Neural cell (in vitro differentiated cells): ENCODE data around the gene NRXN2. TPM values are rescaled to one million over a fixed set of nuclear protein-coding genes. Genes with fewer than 3 reads are reported as not detected.

Experiments used
- H2AFZ ChIP-seq: fragments of 200-600, 300-800 bp; sonication (generic), shearing (Covaris generic); 2 replicates; pipeline ENCODE4 v1.6.0; 2014; ENCODE audit warnings: low read depth, mild to moderate bottlenecking, antibody characterized with exemption, low read length, moderate library complexity
- H3F3A ChIP-seq: fragments of 200-600 bp; shearing (Covaris generic); 2 replicates; pipeline ENCODE4 v1.6.1; 2016; ENCODE audit warnings: mild to moderate bottlenecking, moderate library complexity, mixed read lengths, antibody characterized with exemption, low read length; ENCODE audit not compliant: insufficient read depth, poor library complexity, severe bottlenecking
- H3K27ac ChIP-seq: fragments of 200-600, 300-800 bp; sonication (generic), shearing (Covaris generic); 2 replicates; pipeline ENCODE4 v1.5.1; 2014; ENCODE audit warnings: mild to moderate bottlenecking, low read length, moderate library complexity
- H3K27me3 ChIP-seq: fragments of 300-800, 200-600 bp; sonication (generic), shearing (Covaris generic); 2 replicates; pipeline ENCODE4 v1.6.0; 2014; ENCODE audit warnings: mild to moderate bottlenecking, low read depth, low read length, moderate library complexity; ENCODE audit not compliant: insufficient read depth
- H3K36me3 ChIP-seq: fragments of 300-800, 200-600 bp; sonication (generic), shearing (Covaris generic); 2 replicates; pipeline ENCODE4 v1.5.1; 2014; ENCODE audit warnings: mild to moderate bottlenecking, antibody characterized with exemption, low read length, moderate library complexity; ENCODE audit not compliant: insufficient read depth
- H3K4me2 ChIP-seq: fragments of 300-800, 200-600 bp; sonication (generic), shearing (Covaris generic); 2 replicates; pipeline ENCODE4 v1.6.0; 2014; ENCODE audit warnings: mild to moderate bottlenecking, low read length
- H3K4me3 ChIP-seq: fragments of 300-800, 200-600 bp; sonication (generic), shearing (Covaris generic); 2 replicates; pipeline ENCODE4 v1.5.1; 2014; ENCODE audit warnings: mild to moderate bottlenecking, low read length, moderate library complexity
- H3K79me2 ChIP-seq: fragments of 200-600 bp; shearing (Covaris generic); replicated peaks from 2 replicates; pipeline ENCODE4 v1.6.0; 2014; ENCODE audit warnings: mild to moderate bottlenecking, low read length, moderate library complexity; ENCODE audit not compliant: insufficient read depth
- H3K9ac ChIP-seq: fragments of 300-800, 200-600 bp; sonication (generic), shearing (Covaris generic); 2 replicates; pipeline ENCODE4 v1.6.1; 2016; ENCODE audit warnings: mild to moderate bottlenecking, low read length, mixed read lengths
- H3K9me2 ChIP-seq: fragments of 200-600 bp; shearing (Covaris generic); 2 replicates; pipeline ENCODE4 v1.6.1; 2016; ENCODE audit warnings: mild to moderate bottlenecking, low read length, mixed read lengths; ENCODE audit not compliant: insufficient read depth
- H3K9me3 ChIP-seq: fragments of 200-600, 300-800 bp; sonication (generic), shearing (Covaris generic); 2 replicates; pipeline ENCODE4 v1.6.1; 2016; ENCODE audit warnings: mild to moderate bottlenecking, mixed run types, low read length, moderate library complexity, mixed read lengths
- H4K20me1 ChIP-seq: fragments of 200-600 bp; shearing (Covaris generic); 2 replicates; pipeline ENCODE4 v1.6.1; 2016; ENCODE audit warnings: mild to moderate bottlenecking, mixed run types; ENCODE audit not compliant: insufficient read depth
- EP300 ChIP-seq: fragments of 450-650 bp; conservative IDR thresholded peaks from 2 replicates; pipeline ENCODE4 v1.6.1; 2014; ENCODE audit warnings: antibody characterized with exemption, mild to moderate bottlenecking, moderate library complexity; ENCODE audit not compliant: poor library complexity, severe bottlenecking
- EZH2 ChIP-seq: fragments of 200-600, 300-800 bp; shearing (Covaris generic), sonication (generic); IDR thresholded peaks from 2 replicates; pipeline ENCODE4 v1.6.1; 2014; ENCODE audit warnings: antibody characterized with exemption, low read length, borderline replicate concordance, mild to moderate bottlenecking; ENCODE audit not compliant: insufficient read depth, poor library complexity, severe bottlenecking
- MXI1 ChIP-seq: fragments of 450-650 bp; conservative IDR thresholded peaks from 2 replicates; pipeline ENCODE4 v1.6.1; 2014; ENCODE audit warnings: antibody characterized with exemption, mild to moderate bottlenecking; ENCODE audit not compliant: poor library complexity, severe bottlenecking
- POLR2AphosphoS5 ChIP-seq: IDR thresholded peaks from 2 replicates; pipeline ENCODE4 v1.6.1; 2012
- RAD21 ChIP-seq: fragments of 450-650 bp; conservative IDR thresholded peaks from 2 replicates; pipeline ENCODE4 v1.6.1; 2014; ENCODE audit warnings: antibody characterized with exemption, mild to moderate bottlenecking, moderate library complexity
- SMC3 ChIP-seq: fragments of 450-650 bp; conservative IDR thresholded peaks from 2 replicates; pipeline ENCODE4 v1.6.1; 2014; ENCODE audit warnings: antibody characterized with exemption, mild to moderate bottlenecking, moderate library complexity; ENCODE audit not compliant: poor library complexity
- TAF1 ChIP-seq: IDR thresholded peaks from 2 replicates; pipeline ENCODE4 v1.6.1; 2012; ENCODE audit warnings: low read depth
- polyA plus RNA-seq: library from polyadenylated mRNA; depleted of rRNA; stranded (reverse); fragments of >200 nt; gene quantifications from 2 replicates; pipeline ENCODE4 v1.2.3, GENCODE V29; 2014
- TF ChIP-seq, protein P1 (sequence below): fragments of 450-650 bp; IDR thresholded peaks from 2 replicates; pipeline ENCODE4 v1.5.1; 2014; ENCODE audit warnings: antibody characterized with exemption, mild to moderate bottlenecking, moderate library complexity; ENCODE audit not compliant: poor library complexity, severe bottlenecking
- TF ChIP-seq, protein P2 (sequence below): IDR thresholded peaks from 2 replicates; pipeline ENCODE4 v1.6.1; 2012; ENCODE audit warnings: borderline replicate concordance

The NRXN2 gene
- polyA plus RNA-seq, 1 donor from 2014 or later, result 68.0 TPM

DNA sequence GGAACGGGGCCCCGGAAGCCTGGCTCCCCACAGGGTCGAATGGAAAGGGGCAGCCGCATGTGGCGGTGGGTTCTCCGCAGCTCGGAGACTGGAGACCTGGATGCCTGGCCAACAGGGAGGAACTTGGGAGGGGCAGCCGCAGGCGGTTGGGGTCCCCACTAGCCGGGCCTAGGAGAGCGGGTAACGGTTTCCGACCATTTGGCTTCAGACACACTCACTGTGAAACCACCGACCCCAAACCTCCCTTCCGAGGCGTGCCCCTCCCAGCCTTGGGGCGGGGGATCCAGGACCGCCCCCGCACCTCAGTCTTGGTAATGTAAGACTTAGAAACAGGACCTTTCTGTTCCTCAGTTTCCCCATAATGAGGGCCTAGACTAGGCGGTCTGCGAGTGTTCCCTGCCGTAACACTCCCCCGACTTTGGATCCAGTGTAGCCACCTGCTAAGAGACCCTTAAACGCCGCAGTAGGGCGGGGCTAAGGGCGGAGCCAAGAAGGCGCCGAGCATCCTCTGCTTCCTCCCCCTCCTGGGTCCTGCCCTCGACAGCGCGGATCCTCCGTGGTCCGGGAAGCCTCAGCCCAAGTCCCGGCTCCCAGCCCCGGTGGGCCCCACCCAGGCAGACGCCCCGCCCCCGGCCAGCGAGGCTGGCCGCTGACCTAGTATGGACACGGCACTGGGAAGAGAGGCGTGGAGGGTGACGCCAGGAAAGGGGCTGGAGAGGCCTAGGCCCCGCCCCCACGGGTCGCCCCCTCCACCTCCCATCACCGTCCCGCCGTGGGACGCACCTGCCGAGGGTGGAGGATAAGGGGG lies 22.7 kb upstream of the NRXN2 start:
- no peaks in the 10 kb centered on the region for H3K36me3 ChIP-seq
- H3K27ac ChIP-seq, result no peak overlapping the region
- peak overlapping the region; percentile 61 for H3K9ac ChIP-seq
- no peaks in the 10 kb centered on the region for H3F3A ChIP-seq
- peak overlapping the region; percentile 65 for H3K4me3 ChIP-seq
- H3K9me3 ChIP-seq, result no peaks in the 10 kb centered on the region
- no peaks in the 10 kb centered on the region for H3K9me2 ChIP-seq
- TF ChIP-seq, protein P1, sequence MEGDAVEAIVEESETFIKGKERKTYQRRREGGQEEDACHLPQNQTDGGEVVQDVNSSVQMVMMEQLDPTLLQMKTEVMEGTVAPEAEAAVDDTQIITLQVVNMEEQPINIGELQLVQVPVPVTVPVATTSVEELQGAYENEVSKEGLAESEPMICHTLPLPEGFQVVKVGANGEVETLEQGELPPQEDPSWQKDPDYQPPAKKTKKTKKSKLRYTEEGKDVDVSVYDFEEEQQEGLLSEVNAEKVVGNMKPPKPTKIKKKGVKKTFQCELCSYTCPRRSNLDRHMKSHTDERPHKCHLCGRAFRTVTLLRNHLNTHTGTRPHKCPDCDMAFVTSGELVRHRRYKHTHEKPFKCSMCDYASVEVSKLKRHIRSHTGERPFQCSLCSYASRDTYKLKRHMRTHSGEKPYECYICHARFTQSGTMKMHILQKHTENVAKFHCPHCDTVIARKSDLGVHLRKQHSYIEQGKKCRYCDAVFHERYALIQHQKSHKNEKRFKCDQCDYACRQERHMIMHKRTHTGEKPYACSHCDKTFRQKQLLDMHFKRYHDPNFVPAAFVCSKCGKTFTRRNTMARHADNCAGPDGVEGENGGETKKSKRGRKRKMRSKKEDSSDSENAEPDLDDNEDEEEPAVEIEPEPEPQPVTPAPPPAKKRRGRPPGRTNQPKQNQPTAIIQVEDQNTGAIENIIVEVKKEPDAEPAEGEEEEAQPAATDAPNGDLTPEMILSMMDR, result no peak
- TF ChIP-seq RAD21, result no peak
- no peak for TF ChIP-seq POLR2AphosphoS5
- TF ChIP-seq EZH2, result no peak
- no peak for TF ChIP-seq MXI1
- TF ChIP-seq, protein P2, sequence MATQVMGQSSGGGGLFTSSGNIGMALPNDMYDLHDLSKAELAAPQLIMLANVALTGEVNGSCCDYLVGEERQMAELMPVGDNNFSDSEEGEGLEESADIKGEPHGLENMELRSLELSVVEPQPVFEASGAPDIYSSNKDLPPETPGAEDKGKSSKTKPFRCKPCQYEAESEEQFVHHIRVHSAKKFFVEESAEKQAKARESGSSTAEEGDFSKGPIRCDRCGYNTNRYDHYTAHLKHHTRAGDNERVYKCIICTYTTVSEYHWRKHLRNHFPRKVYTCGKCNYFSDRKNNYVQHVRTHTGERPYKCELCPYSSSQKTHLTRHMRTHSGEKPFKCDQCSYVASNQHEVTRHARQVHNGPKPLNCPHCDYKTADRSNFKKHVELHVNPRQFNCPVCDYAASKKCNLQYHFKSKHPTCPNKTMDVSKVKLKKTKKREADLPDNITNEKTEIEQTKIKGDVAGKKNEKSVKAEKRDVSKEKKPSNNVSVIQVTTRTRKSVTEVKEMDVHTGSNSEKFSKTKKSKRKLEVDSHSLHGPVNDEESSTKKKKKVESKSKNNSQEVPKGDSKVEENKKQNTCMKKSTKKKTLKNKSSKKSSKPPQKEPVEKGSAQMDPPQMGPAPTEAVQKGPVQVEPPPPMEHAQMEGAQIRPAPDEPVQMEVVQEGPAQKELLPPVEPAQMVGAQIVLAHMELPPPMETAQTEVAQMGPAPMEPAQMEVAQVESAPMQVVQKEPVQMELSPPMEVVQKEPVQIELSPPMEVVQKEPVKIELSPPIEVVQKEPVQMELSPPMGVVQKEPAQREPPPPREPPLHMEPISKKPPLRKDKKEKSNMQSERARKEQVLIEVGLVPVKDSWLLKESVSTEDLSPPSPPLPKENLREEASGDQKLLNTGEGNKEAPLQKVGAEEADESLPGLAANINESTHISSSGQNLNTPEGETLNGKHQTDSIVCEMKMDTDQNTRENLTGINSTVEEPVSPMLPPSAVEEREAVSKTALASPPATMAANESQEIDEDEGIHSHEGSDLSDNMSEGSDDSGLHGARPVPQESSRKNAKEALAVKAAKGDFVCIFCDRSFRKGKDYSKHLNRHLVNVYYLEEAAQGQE, result no peak
- TF ChIP-seq SMC3, result no peak
- TF ChIP-seq TAF1, result no peak
- H3K79me2 ChIP-seq, result no peaks in the 10 kb centered on the region
- no peak overlapping the region for H2AFZ ChIP-seq
- H3K27me3 ChIP-seq, result peaks cover 43% of the 10 kb centered on the region
- H4K20me1 ChIP-seq, result no peaks in the 10 kb centered on the region
- H3K4me2 ChIP-seq, result peak overlapping the region; percentile 62

DNA sequence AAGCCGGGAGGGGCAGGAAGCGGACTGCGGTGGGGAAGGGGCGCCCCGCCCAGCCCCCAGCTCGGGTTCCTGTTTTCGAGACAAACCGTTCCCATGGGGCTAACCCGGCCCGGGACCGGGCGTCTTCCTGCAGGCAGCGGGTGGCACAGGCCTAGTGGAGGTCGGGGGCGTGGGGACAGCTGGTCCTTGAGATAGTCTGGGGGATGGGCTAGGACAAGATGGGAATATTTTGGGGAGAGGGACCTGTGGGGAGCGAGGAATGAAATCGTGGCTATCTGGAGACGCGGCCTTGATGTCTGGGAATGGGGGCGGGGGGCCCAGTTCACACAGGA lies 22.2 kb upstream of the NRXN2 start:
- H3K27me3 ChIP-seq, result peaks cover 47% of the 10 kb centered on the region
- H4K20me1 ChIP-seq, result no peaks in the 10 kb centered on the region
- H3K4me2 ChIP-seq, result peak overlapping the region; percentile 62
- no peak for TF ChIP-seq SMC3
- TF ChIP-seq EP300, result no peak
- no peak for TF ChIP-seq MXI1
- TF ChIP-seq, protein P1, result no peak
- no peak overlapping the region for H3K27ac ChIP-seq
- H3F3A ChIP-seq, result no peaks in the 10 kb centered on the region
- H3K79me2 ChIP-seq, result no peaks in the 10 kb centered on the region
- no peak overlapping the region for H2AFZ ChIP-seq
- H3K4me3 ChIP-seq, result peak overlapping the region; percentile 65
- H3K9ac ChIP-seq, result peak overlapping the region; percentile 61
- H3K9me2 ChIP-seq, result no peaks in the 10 kb centered on the region
- no peaks in the 10 kb centered on the region for H3K36me3 ChIP-seq
- no peaks in the 10 kb centered on the region for H3K9me3 ChIP-seq
